Activated CD8-positive, alpha-beta T cell treated with anti-CD3 and anti-CD28 coated beads for 36 hours (primary cell): ENCODE data around the gene EHMT1. TPM values are rescaled to one million over a fixed set of nuclear protein-coding genes. Genes with fewer than 3 reads are reported as not detected.

Experiments used
- ATAC-seq: fragments of 200-7000 bp; cut with Tn5 transposase; one replicate; pipeline ENCODE4 v1.10.0; 2021; ENCODE audit warnings: mild to moderate bottlenecking, moderate library complexity
- CTCF ChIA-PET: fragments of 350-600 bp; sonication (Branson Sonifier 250); formaldehyde crosslinking; loops from one replicate; lab custom pipeline; 2021; ENCODE audit warnings: antibody characterized with exemption; lab: Charles Lee
- POLR2A ChIA-PET: fragments of 350-600 bp; sonication (Branson Sonifier 250); formaldehyde crosslinking; loops from one replicate; lab custom pipeline; 2021; ENCODE audit warnings: antibody characterized with exemption; lab: Charles Lee
- DNase-seq: peaks from one replicate; pipeline ENCODE4 v3.0.0-alpha.2; 2020
- H3K27ac Mint-ChIP-seq: one replicate; pipeline ENCODE4 v1.8.0; 2021; ENCODE audit warnings: mild to moderate bottlenecking, mixed read lengths
- H3K27me3 Mint-ChIP-seq: one replicate; pipeline ENCODE4 v1.8.0; 2021; ENCODE audit warnings: mixed read lengths
- H3K36me3 Mint-ChIP-seq: one replicate; pipeline ENCODE4 v1.8.0; 2021; ENCODE audit warnings: low read depth, mixed read lengths
- H3K4me1 Mint-ChIP-seq: one replicate; pipeline ENCODE4 v1.8.0; 2021; ENCODE audit warnings: low read depth, mixed read lengths
- H3K4me3 Mint-ChIP-seq: one replicate; pipeline ENCODE4 v1.8.0; 2021; ENCODE audit warnings: mild to moderate bottlenecking, moderate library complexity, mixed read lengths
- H3K9me3 Mint-ChIP-seq: one replicate; pipeline ENCODE4 v1.8.0; 2021; ENCODE audit warnings: mixed read lengths
- CTCF ChIP-seq: fragments of 200-600 bp; IDR thresholded peaks from one replicate; pipeline ENCODE4 v1.8.0; 2022; ENCODE audit warnings: antibody characterized with exemption, mild to moderate bottlenecking
- intact Hi-C: fragments of 100-400 bp; cut with micrococcal nuclease; formaldehyde crosslinking; loops from one replicate; pipeline ENCODE4 v1.10.0; 2022
- total RNA-seq, 2 experiments: library from RNA; stranded (reverse); gene quantifications; one replicate each; pipeline ENCODE4 v1.2.3, GENCODE V29; 2021

The EHMT1 gene
- total RNA-seq, 2 experiments from 2014 or later, result 62.1 to 67.1 TPM

GRCh38 chr9:137811283-137811870 lies 192.6 kb downstream of the EHMT1 start:
- no peak for ATAC-seq

GRCh38 chr9:137812356-137813023 lies 193.7 kb downstream of the EHMT1 start:
- intact Hi-C loops, result no loop called here
- no peak for TF ChIP-seq CTCF
- ATAC-seq, result no peak
- H3K4me1 Mint-ChIP-seq, result peaks cover 5% of the 10 kb centered on the region
- H3K9me3 Mint-ChIP-seq, result no peaks in the 10 kb centered on the region
- ChIA-PET POLR2A (no interaction called here), CTCF (interaction anchor here (1.4 kb wide), 1 partner anchor 140 kb away, joined by 3 read pairs; no protein-coding TSS in a partner anchor)
- no peak overlapping the region for H3K27ac Mint-ChIP-seq
- DNase-seq, result no peak
- no peak overlapping the region for H3K4me3 Mint-ChIP-seq
- H3K36me3 Mint-ChIP-seq, result peaks cover 30% of the 10 kb centered on the region
- no peaks in the 10 kb centered on the region for H3K27me3 Mint-ChIP-seq

More at GRCh38 chr9:137811283-137811870, 192.6 kb downstream of the EHMT1 start:
- no peaks in the 10 kb centered on the region for H3K27me3 Mint-ChIP-seq
- ChIA-PET CTCF (interaction anchor here (1.4 kb wide), 1 partner anchor 138 kb away, joined by 3 read pairs; no protein-coding TSS in a partner anchor), POLR2A (no interaction called here)
- peaks cover 8% of the 10 kb centered on the region for H3K4me1 Mint-ChIP-seq
- no peak for TF ChIP-seq CTCF
- DNase-seq, result no peak
- H3K9me3 Mint-ChIP-seq, result no peaks in the 10 kb centered on the region
- peaks cover 20% of the 10 kb centered on the region for H3K36me3 Mint-ChIP-seq
- H3K4me3 Mint-ChIP-seq, result no peak overlapping the region
- no peak overlapping the region for H3K27ac Mint-ChIP-seq
- intact Hi-C loops, result no loop called here

GRCh38 chr9:137813167-137813566 lies 194.4 kb downstream of the EHMT1 start:
- ATAC-seq, result no peak
- CTCF ChIA-PET, result no interaction called here
- Mint-ChIP-seq H3K27me3 (no peaks in the 10 kb centered on the region), H3K4me1 (peaks cover 2% of the 10 kb centered on the region), H3K36me3 (peaks cover 35% of the 10 kb centered on the region), H3K9me3 (peaks cover 2% of the 10 kb centered on the region), H3K4me3 (no peak overlapping the region), H3K27ac (no peak overlapping the region)
- intact Hi-C loops, result no loop called here
- TF ChIP-seq CTCF, result no peak
- no peak for DNase-seq
- POLR2A ChIA-PET, result no interaction called here

GRCh38 chr9:137813651-137814415 lies 195.0 kb downstream of the EHMT1 start:
- TF ChIP-seq CTCF, result no peak
- ATAC-seq (no peak), DNase-seq (no peak)
- Mint-ChIP-seq H3K4me1 (peaks cover 2% of the 10 kb centered on the region), H3K4me3 (no peak overlapping the region), H3K27ac (no peak overlapping the region), H3K9me3 (peaks cover 4% of the 10 kb centered on the region), H3K27me3 (no peaks in the 10 kb centered on the region), H3K36me3 (peaks cover 35% of the 10 kb centered on the region)
- CTCF ChIA-PET, result no interaction called here
- intact Hi-C loops, result no loop called here
- POLR2A ChIA-PET, result no interaction called here

GRCh38 chr9:137814436-137814835 lies 195.6 kb downstream of the EHMT1 start:
- POLR2A ChIA-PET, result no interaction called here
- no peak for ATAC-seq
- no peaks in the 10 kb centered on the region for H3K27me3 Mint-ChIP-seq
- no peak overlapping the region for H3K4me3 Mint-ChIP-seq
- DNase-seq, result no peak
- H3K4me1 Mint-ChIP-seq, result peaks cover 2% of the 10 kb centered on the region
- H3K27ac Mint-ChIP-seq, result no peak overlapping the region
- no peak for TF ChIP-seq CTCF
- intact Hi-C loops, result no loop called here
- CTCF ChIA-PET, result no interaction called here
- H3K36me3 Mint-ChIP-seq, result peaks cover 35% of the 10 kb centered on the region
- H3K9me3 Mint-ChIP-seq, result peaks cover 4% of the 10 kb centered on the region
